Mesendoderm (in vitro differentiated cells): Measurements from ENCODE around the gene FAM216A. TPM values are rescaled to one million over a fixed set of nuclear protein-coding genes. Genes with fewer than 3 reads are reported as not detected.

Source experiments
- DNase-seq: peaks from one replicate; pipeline ENCODE4 v3.0.0; 2013
- H2AK5ac ChIP-seq: 2 replicates; pipeline ENCODE4 v1.6.1; 2013; ENCODE audit warnings: low read length, inconsistent platforms
- H2BK120ac ChIP-seq: 2 replicates; pipeline ENCODE4 v1.6.1; 2013; ENCODE audit warnings: low read depth, mild to moderate bottlenecking, low read length, moderate library complexity, mixed read lengths
- H2BK15ac ChIP-seq: replicated peaks from 2 replicates; pipeline ENCODE4 v1.6.1; 2013; ENCODE audit warnings: low read depth, mild to moderate bottlenecking, moderate library complexity
- H2BK5ac ChIP-seq: 2 replicates; pipeline ENCODE4 v1.6.1; 2013; ENCODE audit warnings: low read length, inconsistent platforms
- H3K18ac ChIP-seq: 2 replicates; pipeline ENCODE4 v1.6.1; 2013; ENCODE audit warnings: mild to moderate bottlenecking, low read length, mixed read lengths
- H3K23ac ChIP-seq: one replicate; pipeline ENCODE4 v1.6.1; 2013; ENCODE audit warnings: low read length
- H3K27ac ChIP-seq: 2 replicates; pipeline ENCODE4 v1.5.1; 2013; ENCODE audit warnings: low read depth, mild to moderate bottlenecking, inconsistent platforms, low read length, moderate library complexity
- H3K27me3 ChIP-seq: 2 replicates; pipeline ENCODE4 v1.6.1; 2013; ENCODE audit warnings: low read length, control low read depth, mild to moderate bottlenecking, inconsistent platforms; ENCODE audit not compliant: insufficient read depth, poor library complexity
- H3K36me3 ChIP-seq: 2 replicates; pipeline ENCODE4 v1.6.1; 2013; ENCODE audit warnings: low read length, inconsistent platforms; ENCODE audit not compliant: control insufficient read depth, insufficient read depth
- H3K4ac ChIP-seq: one replicate; pipeline ENCODE4 v1.6.1; 2013; ENCODE audit warnings: low read depth, mild to moderate bottlenecking, low read length, moderate library complexity
- H3K4me1 ChIP-seq: 2 replicates; pipeline ENCODE4 v1.6.1; 2013; ENCODE audit warnings: low read depth, low read length, inconsistent platforms; ENCODE audit not compliant: control insufficient read depth
- H3K4me2 ChIP-seq: 2 replicates; pipeline ENCODE4 v1.6.1; 2013; ENCODE audit warnings: low read length
- H3K4me3 ChIP-seq: 2 replicates; pipeline ENCODE4 v1.5.1; 2013; ENCODE audit warnings: mild to moderate bottlenecking, low read length
- H3K56ac ChIP-seq: one replicate; pipeline ENCODE4 v1.6.1; 2013; ENCODE audit warnings: low read length
- H3K79me1 ChIP-seq: 2 replicates; pipeline ENCODE4 v1.6.1; 2013; ENCODE audit warnings: low read length, inconsistent platforms
- H3K79me2 ChIP-seq: 2 replicates; pipeline ENCODE4 v1.6.1; 2013; ENCODE audit warnings: mild to moderate bottlenecking, low read length; ENCODE audit not compliant: control insufficient read depth, insufficient read depth
- H3K9ac ChIP-seq: 2 replicates; pipeline ENCODE4 v1.6.1; 2013; ENCODE audit warnings: low read length, inconsistent platforms
- H4K5ac ChIP-seq: one replicate; pipeline ENCODE4 v1.6.1; 2013; ENCODE audit warnings: low read length
- H4K8ac ChIP-seq: one replicate; pipeline ENCODE4 v1.6.1; 2013; ENCODE audit warnings: low read depth, mild to moderate bottlenecking, control low read depth, low read length, moderate library complexity
- WGBS: extraction: QIAGEN DNeasy Blood & Tissue Kit; methylation state at CpG from one replicate; pipeline ENCODE4 v1.1.7; 2013; ENCODE audit warnings: low lambda C conversion rate, missing lambda C conversion rate; ENCODE audit not compliant: insufficient coverage; ENCODE audit errors: extremely low coverage; 5-methylcytosine and 5-hydroxymethylcytosine counted together
- small RNA-seq: library from polyadenylated mRNA; stranded (forward); fragments of <200 nt; extraction: miRNeasy Mini kit (QIAGEN cat#:217004); gene quantifications from one replicate; pipeline ENCODE3, GENCODE V24; 2013; ENCODE audit not compliant: insufficient read depth

The FAM216A gene

GRCh38 chr12:110536834-110537604 lies 68.4 kb downstream of the FAM216A start:
- no peaks in the 10 kb centered on the region for H3K27me3 ChIP-seq
- WGBS, result no CpG with 5 or more reads among the region's 4 CpGs

DNA sequence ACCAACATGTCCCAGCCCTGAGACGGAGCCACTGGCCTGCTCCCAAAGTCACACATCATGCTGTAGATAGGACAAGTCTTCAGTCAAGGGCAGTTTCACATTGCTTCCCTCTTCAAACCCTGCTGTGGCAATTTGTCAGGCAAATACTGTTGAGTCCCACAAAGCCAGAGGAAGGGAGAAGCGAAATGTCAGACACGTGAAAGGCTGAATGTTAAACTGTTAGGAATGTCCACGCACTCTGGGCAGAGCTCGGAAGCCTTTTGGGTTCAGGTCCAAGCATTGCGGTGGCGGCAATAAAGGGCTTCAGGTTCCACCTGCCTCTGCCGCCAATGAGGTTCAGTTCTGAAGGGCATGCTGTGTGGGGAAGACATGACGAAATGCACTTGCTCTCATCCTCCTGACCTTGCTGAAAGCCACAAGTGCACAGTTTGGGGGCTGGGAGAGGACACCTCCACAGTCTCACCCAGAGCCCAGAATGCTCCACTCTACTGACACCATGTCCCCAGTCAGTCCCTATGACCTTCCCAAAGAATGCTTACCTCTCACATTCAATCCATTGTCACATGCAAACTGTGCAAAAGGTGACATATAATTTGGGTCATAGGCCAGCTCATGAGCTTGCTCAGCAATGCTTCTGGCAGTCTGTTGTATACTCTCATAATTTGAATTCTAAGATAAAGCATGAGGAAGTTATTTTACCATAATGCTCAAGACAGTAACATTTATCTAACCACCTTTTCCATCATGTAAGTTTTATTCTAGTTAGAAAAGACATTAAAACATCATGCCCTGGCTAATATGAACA lies 69.2 kb downstream of the FAM216A start:
- H3K56ac ChIP-seq, result no peak overlapping the region
- H4K5ac ChIP-seq, result no peak overlapping the region
- no peaks in the 10 kb centered on the region for H3K4me1 ChIP-seq
- no peaks in the 10 kb centered on the region for H3K27me3 ChIP-seq
- H2AK5ac ChIP-seq, result no peak overlapping the region
- DNase-seq, result no peak
- H3K4me3 ChIP-seq, result no peak overlapping the region
- no CpG with 5 or more reads among the region's 9 CpGs for WGBS
- no peak overlapping the region for H3K18ac ChIP-seq
- H3K4ac ChIP-seq, result no peak overlapping the region
- H3K4me2 ChIP-seq, result no peak overlapping the region
- no peak overlapping the region for H4K8ac ChIP-seq
- H3K23ac ChIP-seq, result no peak overlapping the region
- no peaks in the 10 kb centered on the region for H3K79me1 ChIP-seq
- H3K9ac ChIP-seq, result no peak overlapping the region
- H2BK120ac ChIP-seq, result no peak overlapping the region
- H2BK15ac ChIP-seq, result no peak overlapping the region
- H3K27ac ChIP-seq, result no peak overlapping the region
- H2BK5ac ChIP-seq, result no peak overlapping the region
- no peaks in the 10 kb centered on the region for H3K79me2 ChIP-seq
- H3K36me3 ChIP-seq, result peaks cover 4% of the 10 kb centered on the region

More at GRCh38 chr12:110536834-110537604, 68.4 kb downstream of the FAM216A start:
- Histone ChIP-seq H3K56ac (no peak overlapping the region), H3K4me1 (no peaks in the 10 kb centered on the region), H2BK15ac (no peak overlapping the region), H3K79me2 (no peaks in the 10 kb centered on the region), H3K23ac (no peak overlapping the region), H4K5ac (no peak overlapping the region), H2BK5ac (no peak overlapping the region), H3K9ac (no peak overlapping the region), H3K36me3 (peaks cover 4% of the 10 kb centered on the region), H3K4me3 (no peak overlapping the region), H3K18ac (no peak overlapping the region), H3K4ac (no peak overlapping the region), H3K4me2 (no peak overlapping the region), H3K27ac (no peak overlapping the region), H2AK5ac (no peak overlapping the region), H2BK120ac (no peak overlapping the region), H3K79me1 (no peaks in the 10 kb centered on the region), H4K8ac (no peak overlapping the region)
- peak; percentile 18 for DNase-seq

DNA sequence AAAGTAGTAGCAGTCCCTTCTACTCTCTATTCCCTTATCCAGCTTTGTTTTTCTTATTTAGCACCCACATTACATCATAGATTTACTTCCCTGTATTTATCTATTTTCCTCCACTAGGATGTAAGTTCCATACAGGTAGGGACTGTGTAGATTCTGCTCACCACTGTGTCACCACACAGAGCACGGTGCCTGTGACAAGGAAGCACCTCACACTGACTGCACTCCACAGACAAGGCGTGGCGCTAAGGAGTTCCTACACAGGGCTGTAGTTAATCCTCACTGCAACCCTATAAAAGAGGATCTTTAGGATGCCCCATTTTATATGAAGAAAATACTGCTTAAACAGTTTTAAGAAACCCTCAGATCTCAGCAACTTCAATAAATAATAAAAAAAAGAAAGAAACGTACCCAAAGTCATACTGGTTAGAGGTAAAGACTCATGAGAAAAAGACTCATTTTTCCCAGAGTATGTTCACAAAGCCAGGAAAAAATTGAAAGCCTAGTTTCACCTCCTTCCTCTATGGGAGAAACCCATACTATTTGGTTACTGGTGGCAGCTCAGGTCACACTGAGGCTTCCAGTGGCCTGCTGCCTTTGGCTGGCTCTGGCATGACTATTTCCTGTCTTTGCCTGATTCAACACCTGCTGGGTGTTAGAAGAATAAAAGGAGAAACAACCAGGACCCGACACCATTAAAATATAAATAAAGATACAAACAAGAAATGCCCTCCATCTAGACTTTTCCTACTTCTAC lies 70.4 kb downstream of the FAM216A start:
- H3K36me3 ChIP-seq, result peaks cover 4% of the 10 kb centered on the region
- DNase-seq, result no peak
- WGBS, result no CpG with 5 or more reads among the region's 5 CpGs

More for the DNA sequence above, 70.4 kb downstream of the FAM216A start:
- Histone ChIP-seq H3K4me3 (no peak overlapping the region), H2AK5ac (no peak overlapping the region), H3K79me2 (no peaks in the 10 kb centered on the region), H3K4ac (no peak overlapping the region), H3K4me1 (no peaks in the 10 kb centered on the region), H3K27me3 (no peaks in the 10 kb centered on the region), H3K23ac (no peak overlapping the region), H2BK15ac (no peak overlapping the region), H2BK120ac (no peak overlapping the region), H4K8ac (no peak overlapping the region), H2BK5ac (no peak overlapping the region), H3K79me1 (no peaks in the 10 kb centered on the region), H3K18ac (no peak overlapping the region), H3K27ac (no peak overlapping the region), H3K9ac (no peak overlapping the region), H3K4me2 (no peak overlapping the region), H3K56ac (no peak overlapping the region), H4K5ac (no peak overlapping the region)

Small RNA genes lying within 50 kb of the gene (small RNA-seq; reads per million reads assigned to genes)
- gene RF00278, result not detected
